ENCODE measurements around the gene RPL18. TPM values are rescaled to one million over a fixed set of nuclear protein-coding genes. Genes with fewer than 3 reads are reported as not detected.

The RPL18 gene
- 530 TPM for total RNA-seq
- long read RNA-seq, transcript RPL18-208 (7 exons, 1,004 nt): major isoform, 69 of 87 reads
- long read RNA-seq, partial matches to known transcripts: 15 of 87 reads
- long read RNA-seq, other reads (novel, unspliced or antisense): 0 of 87 reads

- TF ChIP-seq, protein P1, sequence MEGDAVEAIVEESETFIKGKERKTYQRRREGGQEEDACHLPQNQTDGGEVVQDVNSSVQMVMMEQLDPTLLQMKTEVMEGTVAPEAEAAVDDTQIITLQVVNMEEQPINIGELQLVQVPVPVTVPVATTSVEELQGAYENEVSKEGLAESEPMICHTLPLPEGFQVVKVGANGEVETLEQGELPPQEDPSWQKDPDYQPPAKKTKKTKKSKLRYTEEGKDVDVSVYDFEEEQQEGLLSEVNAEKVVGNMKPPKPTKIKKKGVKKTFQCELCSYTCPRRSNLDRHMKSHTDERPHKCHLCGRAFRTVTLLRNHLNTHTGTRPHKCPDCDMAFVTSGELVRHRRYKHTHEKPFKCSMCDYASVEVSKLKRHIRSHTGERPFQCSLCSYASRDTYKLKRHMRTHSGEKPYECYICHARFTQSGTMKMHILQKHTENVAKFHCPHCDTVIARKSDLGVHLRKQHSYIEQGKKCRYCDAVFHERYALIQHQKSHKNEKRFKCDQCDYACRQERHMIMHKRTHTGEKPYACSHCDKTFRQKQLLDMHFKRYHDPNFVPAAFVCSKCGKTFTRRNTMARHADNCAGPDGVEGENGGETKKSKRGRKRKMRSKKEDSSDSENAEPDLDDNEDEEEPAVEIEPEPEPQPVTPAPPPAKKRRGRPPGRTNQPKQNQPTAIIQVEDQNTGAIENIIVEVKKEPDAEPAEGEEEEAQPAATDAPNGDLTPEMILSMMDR (IDR thresholded peaks at IDR 0.05; ENCODE audit: borderline replicate concordance): no peak
- peaks cover 42% of the 10 kb centered on the region for H3K36me3 ChIP-seq
- no peaks in the 10 kb centered on the region for H3K9me3 ChIP-seq (replicated peaks)
- intact Hi-C loops (cut with micrococcal nuclease): no loop called here
- peaks cover 79% of the 10 kb centered on the region for H3K4me1 ChIP-seq
- peak within 1 kb of the TSS; percentile 88 for H3K27ac ChIP-seq (replicated peaks)
- peak; percentile 97 for DNase-seq
- H3K4me3 ChIP-seq: peak within 1 kb of the TSS; percentile 79
- H3K27me3 ChIP-seq (ENCODE audit: low read depth): no peaks in the 10 kb centered on the region
Measured at GRCh38 chr19:48618916-48619691, at the start of gene RPL18, which contains the start of gene SPHK2. Gene RPL18, minus strand, starts transcription at chr19:48619178. Its CDS starts 35 bp downstream, at chr19:48619143. Gene SPHK2, plus strand, starts transcription at chr19:48619506. Its CDS starts 1,009 bp downstream, at chr19:48620515.

DNA sequence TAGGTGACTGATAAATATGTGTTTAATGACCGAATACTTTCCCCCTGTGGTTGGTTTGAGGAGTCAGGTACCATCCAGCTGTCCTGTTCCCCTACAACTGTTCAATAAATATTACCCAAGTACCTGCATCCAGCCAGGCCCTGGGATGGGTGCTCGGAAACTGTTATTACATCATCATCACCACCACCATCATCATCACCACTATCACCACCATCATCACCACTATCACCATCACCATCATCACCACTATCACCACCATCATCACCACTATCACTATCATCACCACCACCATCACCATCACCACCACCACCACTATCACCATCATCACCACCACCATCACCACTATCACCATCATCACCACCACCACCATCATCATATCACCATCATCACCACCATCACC is 49.8 kb upstream of the RPL18 start:
- Histone ChIP-seq H3K9me3 (replicated peaks) (no peaks in the 10 kb centered on the region), H3K4me1 (no peaks in the 10 kb centered on the region), H3K27me3 (ENCODE audit: low read depth) (no peaks in the 10 kb centered on the region), H3K4me3 (no peak overlapping the region), H3K36me3 (no peaks in the 10 kb centered on the region), H3K27ac (replicated peaks) (no peak overlapping the region)
- intact Hi-C loops (cut with micrococcal nuclease): no loop called here
- TF ChIP-seq, protein P1 (IDR thresholded peaks at IDR 0.05; ENCODE audit: borderline replicate concordance): no peak
- DNase-seq: no peak

- intact Hi-C loops (cut with micrococcal nuclease): no loop called here
Measured at GRCh38 chr19:48668332-48668731, 49.4 kb upstream of the RPL18 start.

DNA sequence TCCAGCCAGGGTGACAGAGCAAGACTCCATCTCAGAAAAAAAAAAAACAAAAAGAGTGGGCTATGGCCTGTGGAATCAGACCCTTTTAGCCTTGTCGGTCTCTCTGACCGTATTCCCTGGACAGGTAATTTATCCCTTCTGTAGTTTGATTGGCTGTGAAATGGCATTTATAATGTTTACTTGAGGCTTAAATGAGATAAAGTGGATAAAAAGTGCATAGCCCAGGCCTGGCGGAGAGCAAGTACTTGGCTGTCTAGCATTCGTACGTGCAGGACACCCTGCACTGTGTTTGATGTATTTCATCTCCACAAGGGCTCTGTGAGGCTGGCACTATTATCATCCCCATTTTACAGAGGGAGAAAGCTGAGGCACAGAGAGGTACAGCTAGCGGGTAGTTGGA is 46.8 kb upstream of the RPL18 start:
- Histone ChIP-seq H3K9me3 (replicated peaks) (no peaks in the 10 kb centered on the region), H3K27me3 (ENCODE audit: low read depth) (no peaks in the 10 kb centered on the region), H3K36me3 (no peaks in the 10 kb centered on the region), H3K4me1 (peaks cover 6% of the 10 kb centered on the region), H3K4me3 (no peak overlapping the region), H3K27ac (replicated peaks) (no peak overlapping the region)
- intact Hi-C loops (cut with micrococcal nuclease): no loop called here
- TF ChIP-seq, protein P1 (IDR thresholded peaks at IDR 0.05; ENCODE audit: borderline replicate concordance): no peak
- no peak for DNase-seq

More at GRCh38 chr19:48668332-48668731, 49.4 kb upstream of the RPL18 start:
- TF ChIP-seq, protein P1 (IDR thresholded peaks at IDR 0.05; ENCODE audit: borderline replicate concordance): no peak
- Histone ChIP-seq H3K9me3 (replicated peaks) (no peaks in the 10 kb centered on the region), H3K36me3 (no peaks in the 10 kb centered on the region), H3K27me3 (ENCODE audit: low read depth) (no peaks in the 10 kb centered on the region), H3K4me3 (no peak overlapping the region), H3K27ac (replicated peaks) (no peak overlapping the region), H3K4me1 (no peaks in the 10 kb centered on the region)
- DNase-seq: no peak

DNA sequence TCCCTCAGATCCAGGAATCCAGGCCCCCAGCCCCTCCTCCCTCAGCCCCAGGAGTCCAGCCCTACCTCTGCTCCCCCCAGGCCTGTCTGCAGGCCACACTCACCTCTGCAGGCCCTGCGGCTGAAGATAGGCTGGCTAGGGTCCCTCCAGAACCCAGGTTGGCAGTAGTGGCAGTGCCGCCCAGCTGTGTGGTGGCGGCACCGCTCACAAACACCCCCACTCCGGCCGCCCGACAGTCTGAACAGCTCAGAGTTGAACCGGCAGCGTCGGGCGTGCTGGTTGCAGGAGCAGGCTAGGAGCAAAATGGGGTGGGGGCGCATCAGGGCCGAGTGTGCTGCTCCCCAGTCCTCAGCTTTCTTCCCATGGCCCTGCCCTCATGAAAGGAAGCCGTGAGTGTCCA is 45.5 kb upstream of the RPL18 start:
- Histone ChIP-seq H3K4me3 (no peak overlapping the region), H3K27me3 (ENCODE audit: low read depth) (no peaks in the 10 kb centered on the region), H3K36me3 (no peaks in the 10 kb centered on the region), H3K9me3 (replicated peaks) (no peaks in the 10 kb centered on the region), H3K4me1 (peaks cover 13% of the 10 kb centered on the region), H3K27ac (replicated peaks) (no peak overlapping the region)
- TF ChIP-seq, protein P1 (IDR thresholded peaks at IDR 0.05; ENCODE audit: borderline replicate concordance): no peak
- intact Hi-C loops (cut with micrococcal nuclease): no loop called here
- DNase-seq: no peak

Data from left ventricle myocardium inferior (tissue), 1 donor.